ENCODE results near the gene PCAT7.

DNA sequence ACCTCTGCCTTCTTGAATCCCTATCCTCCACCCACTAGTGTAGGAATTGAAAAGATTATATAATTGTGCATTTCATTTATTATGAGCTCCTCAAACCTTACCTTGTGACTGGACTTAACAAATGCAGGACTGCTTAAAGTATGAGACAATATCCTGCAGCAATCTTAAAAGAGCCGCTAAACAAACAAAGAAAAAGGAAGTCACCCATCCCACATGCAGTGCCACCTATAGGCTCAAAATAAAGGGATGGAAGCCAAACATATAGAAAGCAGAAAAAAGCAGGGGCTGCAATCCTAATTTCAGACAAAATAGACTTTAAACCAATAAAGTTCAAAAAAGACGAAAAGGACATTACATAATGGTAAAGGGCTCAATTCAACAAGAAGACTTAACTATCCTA, 8.7 kb downstream of the PCAT7 start:
- TF ChIP-seq, protein P1, sequence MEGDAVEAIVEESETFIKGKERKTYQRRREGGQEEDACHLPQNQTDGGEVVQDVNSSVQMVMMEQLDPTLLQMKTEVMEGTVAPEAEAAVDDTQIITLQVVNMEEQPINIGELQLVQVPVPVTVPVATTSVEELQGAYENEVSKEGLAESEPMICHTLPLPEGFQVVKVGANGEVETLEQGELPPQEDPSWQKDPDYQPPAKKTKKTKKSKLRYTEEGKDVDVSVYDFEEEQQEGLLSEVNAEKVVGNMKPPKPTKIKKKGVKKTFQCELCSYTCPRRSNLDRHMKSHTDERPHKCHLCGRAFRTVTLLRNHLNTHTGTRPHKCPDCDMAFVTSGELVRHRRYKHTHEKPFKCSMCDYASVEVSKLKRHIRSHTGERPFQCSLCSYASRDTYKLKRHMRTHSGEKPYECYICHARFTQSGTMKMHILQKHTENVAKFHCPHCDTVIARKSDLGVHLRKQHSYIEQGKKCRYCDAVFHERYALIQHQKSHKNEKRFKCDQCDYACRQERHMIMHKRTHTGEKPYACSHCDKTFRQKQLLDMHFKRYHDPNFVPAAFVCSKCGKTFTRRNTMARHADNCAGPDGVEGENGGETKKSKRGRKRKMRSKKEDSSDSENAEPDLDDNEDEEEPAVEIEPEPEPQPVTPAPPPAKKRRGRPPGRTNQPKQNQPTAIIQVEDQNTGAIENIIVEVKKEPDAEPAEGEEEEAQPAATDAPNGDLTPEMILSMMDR (IDR thresholded peaks at IDR 0.05) = no peak
- no peak for TF ChIP-seq POLR2A (IDR thresholded peaks at IDR 0.05)

All from ovary (tissue), 3 donors.